Upper lobe of left lung (tissue), 6 donors: ENCODE results near the gene EML2. TPM values are rescaled to one million over a fixed set of nuclear protein-coding genes. Genes with fewer than 3 reads are reported as not detected.
A peak's percentile ranks its signal among the peaks of the same experiment; 100 is the strongest.

ENCODE experiments used
- ATAC-seq, 2 donors: fragments of 200-7000 bp; cut with Tn5 transposase; one replicate each; pipeline ENCODE4 v1.9.1; 2022; ENCODE audit warnings: mild to moderate bottlenecking in 2 of 2, moderate library complexity in 2 of 2; ENCODE audit not compliant: low FRiP score in 2 of 2
- DNase-seq, 2 donors: peaks; one replicate each; pipeline ENCODE4 v3.0.0-alpha.2; 2019 to 2020
- H3K27ac ChIP-seq, 4 donors: fragments of 200-600 bp; sonication (generic); one replicate each; pipeline ENCODE4 v1.5.1; 2016 to 2019
- H3K27me3 ChIP-seq, 4 donors: fragments of 200-600 bp; sonication (generic); one replicate each; pipeline ENCODE4 v1.5.1; 2017 to 2019
- H3K36me3 ChIP-seq, 4 donors: fragments of 200-600 bp; sonication (generic); one replicate each; pipeline ENCODE4 v1.5.1; 2016 to 2019
- H3K4me1 ChIP-seq, 4 donors: fragments of 200-600 bp; sonication (generic); one replicate each; pipeline ENCODE4 v1.5.1; 2018 to 2019
- H3K4me3 ChIP-seq, 4 donors: fragments of 200-600 bp; sonication (generic); one replicate each; pipeline ENCODE4 v1.5.1; 2017 to 2019; ENCODE audit warnings: mild to moderate bottlenecking in 2 of 4, moderate library complexity in 1 of 4
- H3K9me3 ChIP-seq, 4 donors: fragments of 200-600 bp; sonication (generic); one replicate each; pipeline ENCODE4 v1.5.1; 2018 to 2019
- EP300 ChIP-seq, 4 donors: sonication (generic); formaldehyde crosslinking; IDR thresholded peaks; one replicate each; pipeline ENCODE4 v1.5.1; 2017; ENCODE audit warnings: antibody characterized with exemption in 4 of 4, control low read depth in 2 of 4
- POLR2A ChIP-seq, 4 donors: fragments of 450-650 bp; IDR thresholded peaks; one replicate each; pipeline ENCODE4 v1.5.1; 2016 to 2017; ENCODE audit warnings: antibody characterized with exemption in 4 of 4, mild to moderate bottlenecking in 2 of 4
- POLR2AphosphoS5 ChIP-seq, 2 donors: sonication (generic); formaldehyde crosslinking; IDR thresholded peaks; one replicate each; pipeline ENCODE4 v1.5.1; 2017; ENCODE audit warnings: antibody characterized with exemption in 2 of 2
- WGBS, 2 donors: methylation state at CpG; one replicate each; pipeline ENCODE4 v1.1.5; 2017 to 2018; 5-methylcytosine and 5-hydroxymethylcytosine counted together
- total RNA-seq, 6 donors: library from RNA; depleted of rRNA in 4 of 6; stranded (reverse); fragments of >200 nt in 4 of 6; gene quantifications; one replicate each; pipeline versions ENCODE4 v1.1.0 to v1.2.1, GENCODE V29; 2016 to 2021
- TF ChIP-seq, protein P1 (sequence below), 6 experiments: fragments of 450-650 bp in 4 of 6; fragments of 200-600 bp in 2 of 6; sonication (generic) in 2 of 6; IDR thresholded peaks; one replicate each; pipeline ENCODE4 v1.5.1; 2016 to 2019; ENCODE audit warnings: antibody characterized with exemption in 6 of 6
- donor health status: DM: no; HTN: no; CAD: no; lungs with moderate emphysema.
- donor health status: DM: no; HTN: yes; CAD: no; lungs with severe emphysema.

The EML2 gene
- total RNA-seq, 6 donors from 2014 or later: 34.1 to 70.2 (median 48.2) TPM

DNA sequence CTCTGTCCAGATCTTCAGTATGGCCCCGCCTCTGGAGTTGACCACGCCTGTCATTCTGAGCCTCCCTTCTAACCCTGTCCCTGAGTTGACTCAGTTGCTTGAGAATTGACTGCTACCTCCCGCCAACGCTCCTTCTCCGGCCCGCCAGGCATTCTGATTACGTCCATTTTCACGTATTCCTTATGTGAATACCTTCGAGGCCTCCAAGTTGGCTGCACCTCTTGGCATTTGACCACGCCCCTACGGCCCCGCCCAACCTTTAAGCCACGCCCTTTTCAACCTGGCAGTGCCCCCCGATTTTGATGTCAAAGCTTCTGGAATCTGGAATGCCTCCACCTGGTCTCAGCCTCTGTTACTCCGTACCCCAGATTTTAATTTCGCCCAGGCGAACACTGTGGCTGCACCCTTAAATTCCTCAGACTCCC lies 1.7 kb upstream of the EML2 start:
- Histone ChIP-seq H3K4me3 (peak overlapping the region in 3 of 4 donors; percentile 39 to 53 (median 45)), H3K36me3 (no peaks in the 10 kb centered on the region), H3K4me1 (peaks cover 43 to 65% (median 46%) of the 10 kb centered on the region in 4 donors), H3K27me3 (peaks cover 0 to 10% (median 3%) of the 10 kb centered on the region in 4 donors), H3K27ac (peak overlapping the region in 3 of 4 donors; percentile 84 to 88 (median 85)), H3K9me3 (no peaks in the 10 kb centered on the region)
- ATAC-seq: no peak
- 46 to 61% methylated on average over 17 of the region's 17 CpGs for WGBS, 2 donors
- TF ChIP-seq, protein P1, sequence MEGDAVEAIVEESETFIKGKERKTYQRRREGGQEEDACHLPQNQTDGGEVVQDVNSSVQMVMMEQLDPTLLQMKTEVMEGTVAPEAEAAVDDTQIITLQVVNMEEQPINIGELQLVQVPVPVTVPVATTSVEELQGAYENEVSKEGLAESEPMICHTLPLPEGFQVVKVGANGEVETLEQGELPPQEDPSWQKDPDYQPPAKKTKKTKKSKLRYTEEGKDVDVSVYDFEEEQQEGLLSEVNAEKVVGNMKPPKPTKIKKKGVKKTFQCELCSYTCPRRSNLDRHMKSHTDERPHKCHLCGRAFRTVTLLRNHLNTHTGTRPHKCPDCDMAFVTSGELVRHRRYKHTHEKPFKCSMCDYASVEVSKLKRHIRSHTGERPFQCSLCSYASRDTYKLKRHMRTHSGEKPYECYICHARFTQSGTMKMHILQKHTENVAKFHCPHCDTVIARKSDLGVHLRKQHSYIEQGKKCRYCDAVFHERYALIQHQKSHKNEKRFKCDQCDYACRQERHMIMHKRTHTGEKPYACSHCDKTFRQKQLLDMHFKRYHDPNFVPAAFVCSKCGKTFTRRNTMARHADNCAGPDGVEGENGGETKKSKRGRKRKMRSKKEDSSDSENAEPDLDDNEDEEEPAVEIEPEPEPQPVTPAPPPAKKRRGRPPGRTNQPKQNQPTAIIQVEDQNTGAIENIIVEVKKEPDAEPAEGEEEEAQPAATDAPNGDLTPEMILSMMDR (IDR thresholded peaks at IDR 0.05): no peak
- TF ChIP-seq POLR2A (IDR thresholded peaks at IDR 0.05) (no peak), POLR2AphosphoS5 (IDR thresholded peaks at IDR 0.05) (no peak), EP300 (IDR thresholded peaks at IDR 0.05) (no peak)
- DNase-seq: peak in 1 of 2 donors; percentile 33

DNA sequence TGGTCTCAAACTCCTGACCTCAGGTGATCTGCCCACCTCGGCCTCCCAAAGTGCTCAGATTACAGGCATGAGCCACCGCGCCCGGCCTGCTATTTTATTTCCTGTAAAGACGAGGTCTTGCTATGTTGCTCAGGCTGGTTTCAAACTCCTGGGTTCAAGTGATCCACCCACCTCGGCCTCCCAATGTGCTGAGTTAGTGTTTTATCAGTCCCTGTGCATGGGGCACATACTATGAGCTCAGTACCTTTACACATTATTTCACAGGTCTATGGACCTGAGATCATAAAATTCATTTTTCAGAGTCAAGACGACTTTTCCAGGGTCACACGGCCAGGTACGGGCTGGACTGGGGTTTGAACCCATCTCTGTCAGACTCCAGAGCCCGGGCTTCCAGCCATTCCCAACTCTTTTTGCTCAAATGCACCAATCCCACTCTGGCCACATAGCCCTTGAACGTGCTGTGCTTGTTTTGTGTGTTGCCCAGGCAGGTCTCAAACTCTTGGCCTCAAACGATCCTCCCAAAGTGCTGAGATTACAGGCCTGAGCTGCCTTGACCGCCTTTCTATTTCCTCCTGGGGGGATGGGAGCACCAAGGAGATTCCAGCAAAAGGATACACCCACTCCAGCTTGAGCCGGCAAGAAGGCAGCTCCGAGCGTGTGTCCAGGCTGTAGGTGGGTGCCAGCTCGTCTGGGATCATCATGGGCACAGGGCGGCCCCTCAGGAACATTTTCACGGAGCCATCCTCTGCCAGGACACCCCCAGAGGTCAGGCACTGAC lies 1.1 kb downstream of the EML2 start:
- Histone ChIP-seq H3K27ac (peak overlapping the region in 2 of 4 donors; percentile 81 to 82), H3K4me3 (peak overlapping the region in 3 of 4 donors; percentile 67 to 78 (median 69)), H3K9me3 (no peaks in the 10 kb centered on the region), H3K36me3 (no peaks in the 10 kb centered on the region), H3K4me1 (peaks cover 34 to 48% (median 41%) of the 10 kb centered on the region in 4 donors), H3K27me3 (no peaks in the 10 kb centered on the region)
- WGBS, 2 donors: 69 to 79% methylated on average over 16 to 19 of the region's 19 CpGs
- TF ChIP-seq, protein P1 (IDR thresholded peaks at IDR 0.05): no peak
- no peak for TF ChIP-seq POLR2A (IDR thresholded peaks at IDR 0.05)
- TF ChIP-seq EP300 (IDR thresholded peaks at IDR 0.05): no peak
- ATAC-seq (no peak), DNase-seq (peak in 1 of 2 donors; percentile 40)

- Histone ChIP-seq H3K9me3 (no peaks in the 10 kb centered on the region), H3K27me3 (no peaks in the 10 kb centered on the region), H3K27ac (no peak overlapping the region), H3K4me1 (peaks cover 22 to 46% (median 29%) of the 10 kb centered on the region in 4 donors), H3K4me3 (no peak overlapping the region), H3K36me3 (no peaks in the 10 kb centered on the region)
- WGBS, 2 donors: 58 to 62% methylated on average over 2 of the region's 2 CpGs
- DNase-seq (no peak), ATAC-seq (no peak)
- TF ChIP-seq POLR2A (IDR thresholded peaks at IDR 0.05) (no peak), POLR2AphosphoS5 (IDR thresholded peaks at IDR 0.05) (no peak), EP300 (IDR thresholded peaks at IDR 0.05) (no peak)
- TF ChIP-seq, protein P1 (IDR thresholded peaks at IDR 0.05): no peak
These were observed 2.3 kb downstream of the EML2 start for GRCh38 chr19:45636902-45637301.

- H3K27me3 ChIP-seq: no peaks in the 10 kb centered on the region
- DNase-seq (no peak), ATAC-seq (no peak)
- TF ChIP-seq, protein P1 (IDR thresholded peaks at IDR 0.05): no peak
- TF ChIP-seq POLR2A (IDR thresholded peaks at IDR 0.05) (no peak), POLR2AphosphoS5 (IDR thresholded peaks at IDR 0.05) (no peak), EP300 (IDR thresholded peaks at IDR 0.05) (no peak)
- no peaks in the 10 kb centered on the region for H3K36me3 ChIP-seq
- WGBS, 2 donors: 93 to 100% methylated on average over 1 of the region's 1 CpG
- H3K4me3 ChIP-seq: no peak overlapping the region
- no peak overlapping the region for H3K27ac ChIP-seq
- H3K9me3 ChIP-seq: no peaks in the 10 kb centered on the region
- H3K4me1 ChIP-seq: peaks cover 16 to 40% (median 23%) of the 10 kb centered on the region in 4 donors
These were observed 2.9 kb downstream of the EML2 start for GRCh38 chr19:45636275-45636674.
